Mesenchymal stem cell (in vitro differentiated cells and primary cell): ENCODE results near the gene HTR3D. TPM values are rescaled to one million over a fixed set of nuclear protein-coding genes. Genes with fewer than 3 reads are reported as not detected.

Experiments
- DNase-seq: peaks from one replicate; pipeline ENCODE4 v3.0.0-alpha.2; 2013
- H2AFZ ChIP-seq: one replicate; pipeline ENCODE4 v1.6.1; 2013; ENCODE audit warnings: low read depth, mild to moderate bottlenecking, control low read depth, inconsistent platforms, low read length, moderate library complexity
- H2AK5ac ChIP-seq: 2 replicates; pipeline ENCODE4 v1.6.1; 2013; ENCODE audit warnings: low read length, moderate library complexity, mild to moderate bottlenecking, inconsistent platforms; ENCODE audit not compliant: severe bottlenecking
- H2BK120ac ChIP-seq: one replicate; pipeline ENCODE4 v1.6.1; 2013; ENCODE audit warnings: low read depth, mild to moderate bottlenecking, inconsistent platforms, low read length, moderate library complexity
- H2BK12ac ChIP-seq, 2 experiments: one replicate each; pipeline ENCODE4 v1.6.1; 2013; ENCODE audit warnings: inconsistent platforms in 2 of 2, low read length in 2 of 2, mild to moderate bottlenecking in 2 of 2, moderate library complexity in 2 of 2, control low read depth in 1 of 2
- H2BK15ac ChIP-seq: one replicate; pipeline ENCODE4 v1.6.1; 2013; ENCODE audit warnings: mild to moderate bottlenecking, low read depth, inconsistent platforms; ENCODE audit not compliant: poor library complexity, severe bottlenecking
- H2BK5ac ChIP-seq: 2 replicates; pipeline ENCODE4 v1.6.1; 2013; ENCODE audit warnings: low read depth, mild to moderate bottlenecking, low read length, control low read depth, inconsistent platforms; ENCODE audit not compliant: poor library complexity, severe bottlenecking
- H3K14ac ChIP-seq, 2 experiments: one replicate each; pipeline ENCODE4 v1.6.1; 2013; ENCODE audit warnings: inconsistent platforms in 2 of 2, low read length in 2 of 2, control low read depth in 1 of 2, mild to moderate bottlenecking in 1 of 2, moderate library complexity in 1 of 2
- H3K18ac ChIP-seq, 2 experiments: one replicate each; pipeline ENCODE4 v1.6.1; 2013; ENCODE audit warnings: inconsistent platforms in 2 of 2, low read length in 2 of 2, control low read depth in 1 of 2, low read depth in 1 of 2, mild to moderate bottlenecking in 1 of 2
- H3K23ac ChIP-seq, 2 experiments: one replicate each; pipeline ENCODE4 v1.6.1; 2013; ENCODE audit warnings: inconsistent platforms in 2 of 2, low read length in 2 of 2, mild to moderate bottlenecking in 2 of 2, moderate library complexity in 2 of 2, control low read depth in 1 of 2
- H3K27ac ChIP-seq: 2 replicates; pipeline ENCODE4 v1.5.1; 2013; ENCODE audit warnings: mild to moderate bottlenecking, moderate library complexity, low read length, control low read depth, inconsistent platforms; ENCODE audit not compliant: poor library complexity, severe bottlenecking
- H3K27me3 ChIP-seq, 2 experiments: 2 replicates each; pipeline versions ENCODE4 v1.6.1 to v1.7.0; 2013; ENCODE audit warnings: low read length in 2 of 2, mild to moderate bottlenecking in 2 of 2, moderate library complexity in 2 of 2, control low read depth in 1 of 2, inconsistent platforms in 1 of 2; ENCODE audit not compliant: control insufficient read depth in 1 of 2, insufficient read depth in 1 of 2
- H3K36me3 ChIP-seq, 2 experiments: 2 replicates each; pipeline versions ENCODE4 v1.6.1 to v1.7.0; 2013; ENCODE audit warnings: low read length in 2 of 2, control low read depth in 1 of 2, inconsistent platforms in 1 of 2, low read depth in 1 of 2, mild to moderate bottlenecking in 1 of 2; ENCODE audit not compliant: insufficient read depth in 2 of 2, control insufficient read depth in 1 of 2
- H3K4ac ChIP-seq, 2 experiments: one replicate each; pipeline ENCODE4 v1.6.1; 2013; ENCODE audit warnings: inconsistent platforms in 2 of 2, low read length in 2 of 2, mild to moderate bottlenecking in 2 of 2, moderate library complexity in 2 of 2, control low read depth in 1 of 2, low read depth in 1 of 2
- H3K4me1 ChIP-seq: 2 replicates; pipeline ENCODE4 v1.6.1; 2013; ENCODE audit warnings: low read depth, low read length, control low read depth; ENCODE audit not compliant: control insufficient read depth, insufficient read depth
- H3K4me2 ChIP-seq: 2 replicates; pipeline ENCODE4 v1.6.1; 2013; ENCODE audit warnings: low read length, mild to moderate bottlenecking, inconsistent platforms; ENCODE audit not compliant: poor library complexity, severe bottlenecking
- H3K4me3 ChIP-seq, 2 experiments: 2 replicates each; pipeline versions ENCODE4 v1.5.1 to v1.7.0; 2013; ENCODE audit warnings: low read length in 2 of 2, mild to moderate bottlenecking in 2 of 2, control low read depth in 1 of 2, low read depth in 1 of 2; ENCODE audit not compliant: insufficient read depth in 1 of 2
- H3K79me1 ChIP-seq: replicated peaks from 2 replicates; pipeline ENCODE4 v1.6.1; 2013; ENCODE audit warnings: mild to moderate bottlenecking, control low read depth, low read length, inconsistent platforms; ENCODE audit not compliant: poor library complexity, severe bottlenecking
- H3K9ac ChIP-seq: 2 replicates; pipeline ENCODE4 v1.7.0; 2013; ENCODE audit warnings: mild to moderate bottlenecking, low read length, moderate library complexity
- H3K9me3 ChIP-seq: 2 replicates; pipeline ENCODE4 v1.7.0; 2013; ENCODE audit warnings: mild to moderate bottlenecking, low read length; ENCODE audit not compliant: control insufficient read depth
- H4K8ac ChIP-seq: one replicate; pipeline ENCODE4 v1.6.1; 2013; ENCODE audit warnings: inconsistent platforms, mild to moderate bottlenecking, low read length, moderate library complexity
- H4K91ac ChIP-seq: one replicate; pipeline ENCODE4 v1.6.1; 2013; ENCODE audit warnings: mild to moderate bottlenecking, low read length, inconsistent platforms
- WGBS: methylation state at CpG from one replicate; pipeline ENCODE4 v1.1.7; 2013; ENCODE audit warnings: mixed read lengths; 5-methylcytosine and 5-hydroxymethylcytosine counted together
- polyA plus RNA-seq, 2 experiments: library from polyadenylated mRNA; stranded (reverse); fragments of 200-250 nt; gene quantifications; one replicate each; pipeline ENCODE4 v1.2.3, GENCODE V29; 2013

The HTR3D gene
- polyA plus RNA-seq (2013, experiment 1 of 2): not detected
- polyA plus RNA-seq (2013, experiment 2 of 2): not detected

- H3K27ac ChIP-seq: peak within 1 kb of the TSS; percentile 43
- no peaks in the 10 kb centered on the region for H3K9me3 ChIP-seq
- H2AFZ ChIP-seq: no peak within 1 kb of the TSS
- H4K91ac ChIP-seq: no peak within 1 kb of the TSS
- no peak within 1 kb of the TSS for H3K4me2 ChIP-seq
- H2BK12ac ChIP-seq: no peak within 1 kb of the TSS
- no peak within 1 kb of the TSS for H3K23ac ChIP-seq
- no peak within 1 kb of the TSS for H3K14ac ChIP-seq
- H3K4ac ChIP-seq: no peak within 1 kb of the TSS
- no peak within 1 kb of the TSS for H3K4me3 ChIP-seq
- H3K18ac ChIP-seq: no peak within 1 kb of the TSS
- no peak within 1 kb of the TSS for H2BK5ac ChIP-seq
- no peaks in the 10 kb centered on the region for H3K4me1 ChIP-seq
- no peak within 1 kb of the TSS for H2AK5ac ChIP-seq
- no peak within 1 kb of the TSS for H3K9ac ChIP-seq
- H3K27me3 ChIP-seq: peaks cover 15 to 35% of the 10 kb centered on the region in 2 experiments
- WGBS: 76% methylated on average over 4 of the region's 4 CpGs
- no peak for DNase-seq
- H2BK15ac ChIP-seq: no peak within 1 kb of the TSS
- H3K36me3 ChIP-seq: no peaks in the 10 kb centered on the region
- no peak within 1 kb of the TSS for H4K8ac ChIP-seq
- no peak within 1 kb of the TSS for H2BK120ac ChIP-seq
- H3K79me1 ChIP-seq: no peaks in the 10 kb centered on the region
Observed at GRCh38 chr3:184031187-184031792, at the start of gene HTR3D. TSS of gene HTR3D (plus strand) at chr3:184031742. CDS start at chr3:184031742, 0 bp downstream.

DNA sequence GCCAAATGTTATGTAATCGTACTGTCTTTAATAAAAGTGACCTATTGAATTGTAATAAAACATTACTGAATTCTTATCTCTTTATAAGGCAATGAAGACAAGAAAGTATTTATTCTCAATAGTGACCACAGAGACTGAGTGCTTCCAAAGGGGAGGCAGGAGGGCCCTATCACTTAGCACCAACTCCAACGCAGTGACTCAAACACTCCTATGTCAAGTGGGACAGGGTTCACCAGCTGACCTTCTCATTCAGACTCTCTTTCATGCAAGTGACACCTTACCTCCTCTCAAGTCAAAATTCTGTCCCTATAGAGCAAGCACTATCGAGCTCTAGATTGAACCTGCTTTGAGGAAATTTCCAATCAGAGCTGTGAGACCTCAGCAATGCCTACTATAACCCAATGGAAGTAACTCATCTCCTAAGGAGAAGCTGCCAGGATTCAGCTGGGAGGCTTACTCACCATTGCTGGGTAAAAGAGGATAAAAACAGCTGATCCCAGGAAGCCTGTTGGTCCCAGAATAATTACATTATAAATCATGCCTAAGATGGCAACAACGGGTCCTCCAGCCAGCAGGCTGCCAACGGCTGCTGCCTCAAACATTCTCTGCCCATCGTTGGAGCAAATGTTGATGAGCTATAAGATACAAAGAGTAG lies 49.4 kb upstream of the HTR3D start:
- 82% methylated on average over 5 of the region's 6 CpGs for WGBS
- H2AFZ ChIP-seq: no peak overlapping the region

GRCh38 chr3:183984127-183984740 lies 47.3 kb upstream of the HTR3D start:
- H3K27me3 ChIP-seq: no peaks in the 10 kb centered on the region
- no peak overlapping the region for H3K27ac ChIP-seq
- no peak overlapping the region for H3K23ac ChIP-seq
- H3K4me2 ChIP-seq: no peak overlapping the region
- H3K4me1 ChIP-seq: peaks cover 10% of the 10 kb centered on the region
- H4K91ac ChIP-seq: no peak overlapping the region
- peaks cover 39 to 82% of the 10 kb centered on the region in 2 experiments for H3K36me3 ChIP-seq
- H3K18ac ChIP-seq: no peak overlapping the region
- no peak overlapping the region for H3K14ac ChIP-seq
- no peak overlapping the region for H2BK5ac ChIP-seq
- no peak overlapping the region for H2AFZ ChIP-seq
- H4K8ac ChIP-seq: no peak overlapping the region
- no peaks in the 10 kb centered on the region for H3K9me3 ChIP-seq
- DNase-seq: no peak
- no peak overlapping the region for H3K4me3 ChIP-seq
- 90% methylated on average over 4 of the region's 4 CpGs for WGBS
- no peak overlapping the region for H2AK5ac ChIP-seq
- no peak overlapping the region for H2BK120ac ChIP-seq
- H3K4ac ChIP-seq: no peak overlapping the region
- no peak overlapping the region for H3K9ac ChIP-seq
- H2BK15ac ChIP-seq: no peak overlapping the region
- peaks cover 17% of the 10 kb centered on the region for H3K79me1 ChIP-seq
- H2BK12ac ChIP-seq: no peak overlapping the region

More for the DNA sequence above, 49.4 kb upstream of the HTR3D start:
- H4K91ac ChIP-seq: no peak overlapping the region
- H4K8ac ChIP-seq: no peak overlapping the region
- H3K9ac ChIP-seq: no peak overlapping the region
- peaks cover 2% of the 10 kb centered on the region for H3K4me1 ChIP-seq
- peaks cover 32 to 80% of the 10 kb centered on the region in 2 experiments for H3K36me3 ChIP-seq
- H3K79me1 ChIP-seq: peaks cover 15% of the 10 kb centered on the region
- no peak overlapping the region for H3K4me2 ChIP-seq
- H3K4me3 ChIP-seq: no peak overlapping the region
- H2BK120ac ChIP-seq: no peak overlapping the region
- H3K27me3 ChIP-seq: no peaks in the 10 kb centered on the region
- no peak for DNase-seq
- no peak overlapping the region for H3K14ac ChIP-seq
- H2AK5ac ChIP-seq: no peak overlapping the region
- H2BK12ac ChIP-seq: no peak overlapping the region
- H2BK15ac ChIP-seq: no peak overlapping the region
- no peak overlapping the region for H3K23ac ChIP-seq
- no peaks in the 10 kb centered on the region for H3K9me3 ChIP-seq
- H3K27ac ChIP-seq: no peak overlapping the region
- H2BK5ac ChIP-seq: no peak overlapping the region
- H3K18ac ChIP-seq: no peak overlapping the region
- H3K4ac ChIP-seq: no peak overlapping the region
